ENCODE measurements around the gene TCHP. TPM values are rescaled to one million over a fixed set of nuclear protein-coding genes. Genes with fewer than 3 reads are reported as not detected.

TCHP gene
- total RNA-seq, 4 donors from 2014 or later = 15.7 to 31.7 (median 20.0) TPM

GRCh38 chr12:109939504-109939903 is 39.4 kb downstream of the TCHP start:
- 96 to 97% methylated on average over 2 of the region's 2 CpGs for WGBS, 2 donors
- Histone ChIP-seq H3K4me1 (no peaks in the 10 kb centered on the region), H3K4me3 (no peak overlapping the region), H3K36me3 (peaks cover 9 to 60% (median 10%) of the 10 kb centered on the region in 3 donors), H3K27ac (no peak overlapping the region), H3K27me3 (no peaks in the 10 kb centered on the region), H3K9me3 (no peaks in the 10 kb centered on the region)
- DNase-seq = no peak
- intact Hi-C loops (cut with DNase I) = no loop called here
- no peak for TF ChIP-seq POLR2A (IDR thresholded peaks at IDR 0.05)
- TF ChIP-seq CTCF (IDR thresholded peaks at IDR 0.05) = no peak

DNA sequence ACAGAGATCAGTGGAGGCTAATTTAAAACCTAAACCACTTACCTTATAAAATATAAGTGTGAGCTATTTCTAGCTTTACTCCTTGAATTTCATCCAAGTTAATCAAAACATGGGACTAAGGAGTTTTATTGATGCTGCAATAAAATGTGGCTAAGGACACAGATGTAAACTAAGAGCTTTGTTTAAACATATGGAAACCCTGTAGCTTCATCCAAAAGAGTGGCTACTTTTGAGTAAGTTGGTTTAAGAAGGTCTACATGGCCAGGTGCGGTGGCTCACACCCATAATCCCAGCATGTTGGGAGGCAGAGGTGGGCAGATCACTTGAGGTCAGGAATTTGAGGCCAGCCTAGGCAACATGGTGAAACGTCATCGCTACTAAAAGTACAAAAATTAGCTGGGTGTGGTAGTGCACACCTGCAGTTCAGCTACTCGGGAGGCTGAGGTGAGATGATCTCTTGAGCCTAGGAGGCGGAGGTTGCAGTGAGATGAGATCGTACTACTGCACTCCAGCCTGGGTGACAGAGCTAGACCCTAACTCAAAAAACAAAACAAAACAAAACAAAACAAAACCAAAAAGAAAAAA is 40.4 kb downstream of the TCHP start:
- H3K27ac ChIP-seq = no peak overlapping the region
- H3K4me1 ChIP-seq = peaks cover 0 to 5% (median 0%) of the 10 kb centered on the region in 3 donors
- H3K36me3 ChIP-seq = peaks cover 9 to 58% (median 10%) of the 10 kb centered on the region in 3 donors

DNA sequence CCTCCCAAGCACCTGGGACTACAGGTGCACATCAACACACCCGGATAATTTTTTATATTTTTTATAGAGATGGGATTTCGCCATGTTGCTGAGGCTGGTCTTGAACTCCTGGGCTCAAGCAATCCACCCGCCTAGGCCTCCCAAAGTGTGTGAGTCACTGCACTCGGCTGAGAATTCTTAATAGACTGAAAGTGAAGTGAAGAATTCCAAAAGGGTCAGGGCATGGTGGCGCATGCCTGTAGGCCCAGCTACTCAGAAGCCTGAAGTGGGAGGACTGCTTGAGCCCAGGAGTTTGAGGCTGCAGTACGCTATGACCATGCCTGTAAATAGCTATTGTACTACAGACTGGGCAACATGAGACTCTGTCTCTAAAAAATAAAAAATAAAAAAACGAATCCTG is 43.7 kb downstream of the TCHP start:
- Histone ChIP-seq H3K4me3 (no peak overlapping the region), H3K27ac (no peak overlapping the region), H3K4me1 (peaks cover 6 to 39% (median 6%) of the 10 kb centered on the region in 3 donors), H3K27me3 (no peaks in the 10 kb centered on the region), H3K36me3 (peaks cover 3 to 56% (median 7%) of the 10 kb centered on the region in 3 donors), H3K9me3 (no peaks in the 10 kb centered on the region)
- no peak for DNase-seq
- WGBS, 2 donors = 91 to 94% methylated on average over 5 to 7 of the region's 7 CpGs
- intact Hi-C loops (cut with DNase I) = no loop called here
- no peak for TF ChIP-seq CTCF (IDR thresholded peaks at IDR 0.05)
- TF ChIP-seq POLR2A (IDR thresholded peaks at IDR 0.05) = no peak

More for the DNA sequence above, 40.4 kb downstream of the TCHP start:
- 85 to 94% methylated on average over 5 to 6 of the region's 6 CpGs for WGBS, 2 donors
- Histone ChIP-seq H3K27me3 (no peaks in the 10 kb centered on the region), H3K4me3 (no peak overlapping the region), H3K9me3 (no peaks in the 10 kb centered on the region)
- DNase-seq = no peak
- TF ChIP-seq POLR2A (IDR thresholded peaks at IDR 0.05) (no peak), CTCF (IDR thresholded peaks at IDR 0.05) (no peak)
- intact Hi-C loops (cut with DNase I) = no loop called here

DNA sequence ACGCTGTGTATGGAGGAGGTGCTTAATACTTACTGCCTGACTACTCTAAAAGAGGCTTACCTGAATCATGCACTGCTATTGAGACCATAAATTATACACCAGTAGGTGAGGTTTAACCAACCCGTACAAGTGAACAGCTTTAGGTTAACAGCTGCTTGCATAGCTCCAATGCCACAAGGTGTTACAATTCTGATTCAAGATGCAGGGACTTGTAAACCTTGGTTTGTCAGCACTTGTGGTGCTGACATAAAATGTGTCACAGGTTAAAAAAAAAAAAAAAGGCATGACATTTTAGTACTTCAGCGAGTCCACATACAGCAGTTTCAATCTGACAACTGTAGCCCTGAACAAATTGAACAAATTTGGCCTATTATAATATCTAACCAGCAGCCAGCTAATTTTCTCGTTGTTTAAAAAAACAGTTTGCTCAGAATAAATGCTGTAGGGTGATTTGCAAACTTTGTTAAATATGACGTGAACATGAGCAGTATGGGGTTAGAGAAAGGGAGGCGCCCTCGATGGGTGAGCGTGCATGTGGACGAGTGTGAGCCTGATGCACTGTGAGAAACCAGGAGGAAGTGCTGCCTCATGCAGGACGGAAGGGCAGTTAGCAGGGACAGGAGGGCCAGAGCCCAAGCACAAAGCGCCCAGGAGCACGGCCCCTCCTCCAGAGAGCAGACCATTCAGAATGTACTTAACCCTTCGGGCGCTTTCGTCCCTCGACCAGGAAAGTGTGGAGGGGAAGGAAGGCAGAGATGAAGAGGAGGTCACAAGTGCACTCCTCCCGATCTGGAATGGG is 44.7 kb downstream of the TCHP start:
- peak overlapping the region in 2 of 4 donors; percentile 12 to 21 for H3K27ac ChIP-seq
- H3K9me3 ChIP-seq = no peaks in the 10 kb centered on the region
- 61 to 80% methylated on average over 17 of the region's 17 CpGs for WGBS, 2 donors
- peaks cover 0 to 60% (median 7%) of the 10 kb centered on the region in 3 donors for H3K36me3 ChIP-seq
- H3K4me3 ChIP-seq = no peak overlapping the region
- TF ChIP-seq POLR2A (IDR thresholded peaks at IDR 0.05) = no peak
- no peak for TF ChIP-seq CTCF (IDR thresholded peaks at IDR 0.05)
- intact Hi-C loops (cut with DNase I) = no loop called here
- peaks cover 6 to 48% (median 6%) of the 10 kb centered on the region in 3 donors for H3K4me1 ChIP-seq
- H3K27me3 ChIP-seq = no peaks in the 10 kb centered on the region
- DNase-seq = no peak

DNA sequence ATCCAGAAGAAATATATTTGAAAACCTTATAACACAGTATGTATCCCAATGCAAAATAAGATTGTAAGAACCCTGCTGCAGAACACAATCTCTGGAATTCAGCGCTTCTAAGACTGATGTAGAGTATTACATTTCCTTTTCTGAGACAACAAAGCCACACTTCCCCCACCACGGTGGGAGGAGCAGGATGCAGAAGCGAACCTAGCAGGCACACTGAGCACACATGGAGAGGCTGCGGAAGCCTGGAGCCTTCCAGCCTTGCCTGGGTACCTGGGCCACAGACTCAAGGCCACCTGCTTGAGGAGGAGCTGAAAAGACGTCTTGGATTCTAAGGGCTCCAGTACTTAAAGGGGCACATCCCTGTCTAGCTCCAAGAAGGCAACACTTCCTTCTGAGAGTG is 46.4 kb downstream of the TCHP start:
- Histone ChIP-seq H3K27ac (peak overlapping the region in 3 of 4 donors; percentile 53 to 66 (median 61)), H3K9me3 (no peaks in the 10 kb centered on the region), H3K4me1 (peaks cover 6 to 51% (median 6%) of the 10 kb centered on the region in 3 donors), H3K4me3 (no peak overlapping the region), H3K27me3 (no peaks in the 10 kb centered on the region), H3K36me3 (peaks cover 4 to 77% (median 14%) of the 10 kb centered on the region in 3 donors)
- TF ChIP-seq CTCF (IDR thresholded peaks at IDR 0.05) (no peak), POLR2A (IDR thresholded peaks at IDR 0.05) (no peak)
- intact Hi-C loops (cut with DNase I) = no loop called here
- 48 to 62% methylated on average over 4 to 5 of the region's 5 CpGs for WGBS, 2 donors
- no peak for DNase-seq
